T-helper 2 cell treated with Interferon-gamma antibody and Interleukin-4, amounts not matched to agents 5 μg/mL and 100 μg/mL, for 36 hours (primary cell): ENCODE results near the gene USP35.

Experiments
- DNase-seq: peaks from one replicate; pipeline ENCODE4 v3.0.0; 2021; ENCODE audit warnings: low spot score
- H3K27ac Mint-ChIP-seq: one replicate; pipeline ENCODE4 v1.8.0; 2021; ENCODE audit warnings: mild to moderate bottlenecking, mixed read lengths
- H3K27me3 Mint-ChIP-seq: one replicate; pipeline ENCODE4 v1.8.0; 2021; ENCODE audit warnings: low read depth, mixed read lengths
- H3K36me3 Mint-ChIP-seq: one replicate; pipeline ENCODE4 v1.8.0; 2021; ENCODE audit warnings: low read depth, mixed read lengths
- H3K4me1 Mint-ChIP-seq: one replicate; pipeline ENCODE4 v1.8.0; 2021; ENCODE audit warnings: low read depth, mixed read lengths
- H3K4me3 Mint-ChIP-seq: one replicate; pipeline ENCODE4 v1.8.0; 2022; ENCODE audit warnings: mild to moderate bottlenecking, moderate library complexity, mixed read lengths
- H3K9me3 Mint-ChIP-seq: one replicate; pipeline ENCODE4 v1.8.0; 2021; ENCODE audit warnings: mixed read lengths

Gene USP35

GRCh38 chr11:78199015-78199652 is 10.4 kb downstream of the USP35 start:
- no peak overlapping the region for H3K4me3 Mint-ChIP-seq
- DNase-seq, result no peak
- H3K36me3 Mint-ChIP-seq, result peaks cover 33% of the 10 kb centered on the region
- H3K27me3 Mint-ChIP-seq, result no peaks in the 10 kb centered on the region
- no peak overlapping the region for H3K27ac Mint-ChIP-seq
- H3K4me1 Mint-ChIP-seq, result peaks cover 34% of the 10 kb centered on the region
- H3K9me3 Mint-ChIP-seq, result no peaks in the 10 kb centered on the region

DNA sequence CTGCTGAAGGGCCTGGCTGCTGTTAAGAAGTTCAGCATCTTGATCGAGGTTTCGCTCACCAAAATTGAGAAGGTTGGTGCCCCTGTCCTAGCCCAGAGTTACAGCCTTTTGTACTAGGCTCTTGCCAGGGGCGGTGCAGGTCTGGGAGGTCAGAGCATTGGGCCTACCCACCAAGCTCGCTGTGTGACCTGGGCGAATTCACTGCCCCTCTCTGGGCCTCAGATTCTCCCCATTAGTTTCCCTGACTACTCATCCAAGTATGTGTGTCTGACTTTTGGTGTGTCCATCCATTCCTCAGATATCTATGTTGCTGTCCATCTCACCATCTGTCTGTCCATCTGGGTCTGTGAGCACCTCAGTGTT is 10.9 kb downstream of the USP35 start:
- Mint-ChIP-seq H3K27ac (no peak overlapping the region), H3K4me1 (peaks cover 33% of the 10 kb centered on the region), H3K4me3 (no peak overlapping the region), H3K36me3 (peaks cover 34% of the 10 kb centered on the region), H3K27me3 (no peaks in the 10 kb centered on the region), H3K9me3 (no peaks in the 10 kb centered on the region)
- no peak for DNase-seq

DNA sequence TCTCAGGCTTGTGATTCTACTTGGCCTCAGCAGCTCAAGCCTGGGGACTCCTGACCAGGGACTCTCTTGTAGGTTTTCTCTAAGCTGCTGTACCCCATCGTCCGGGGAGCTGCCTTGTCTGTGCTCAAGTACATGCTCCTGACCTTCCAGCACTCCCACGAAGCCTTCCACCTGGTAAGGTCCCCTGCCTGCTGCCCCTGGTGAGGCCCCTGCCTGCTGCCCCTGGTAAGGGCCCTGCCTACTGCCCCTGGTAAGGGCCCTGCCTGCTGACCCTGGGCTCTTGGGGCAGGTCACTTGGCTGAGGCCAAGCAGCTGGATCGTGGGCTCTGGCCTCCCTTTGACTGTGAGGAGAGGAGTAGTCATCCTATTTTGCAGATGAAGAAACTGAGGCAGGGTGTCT is 11.3 kb downstream of the USP35 start:
- Mint-ChIP-seq H3K9me3 (no peaks in the 10 kb centered on the region), H3K4me1 (peaks cover 35% of the 10 kb centered on the region), H3K36me3 (peaks cover 30% of the 10 kb centered on the region), H3K27me3 (no peaks in the 10 kb centered on the region), H3K27ac (no peak overlapping the region), H3K4me3 (no peak overlapping the region)
- DNase-seq, result no peak

DNA sequence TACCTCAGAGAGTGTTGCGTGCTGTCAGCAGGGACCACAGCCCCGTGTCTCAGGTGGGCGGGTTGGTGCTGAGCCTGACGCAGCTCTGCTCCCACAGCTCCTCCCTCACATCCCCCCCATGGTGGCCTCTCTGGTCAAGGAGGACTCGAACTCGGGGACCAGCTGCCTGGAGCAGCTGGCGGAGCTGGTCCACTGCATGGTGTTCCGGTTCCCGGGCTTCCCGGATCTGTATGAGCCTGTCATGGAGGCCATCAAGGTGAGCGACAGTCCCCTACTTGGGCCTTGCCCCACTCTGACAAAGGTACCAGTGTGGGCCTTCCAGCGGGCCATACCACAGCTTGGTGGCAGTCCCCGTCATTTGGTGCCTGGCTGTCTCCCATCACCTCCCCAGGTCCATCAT is 11.8 kb downstream of the USP35 start:
- no peak for DNase-seq
- H3K36me3 Mint-ChIP-seq, result peaks cover 29% of the 10 kb centered on the region
- peaks cover 37% of the 10 kb centered on the region for H3K4me1 Mint-ChIP-seq

GRCh38 chr11:78201096-78201818 is 12.5 kb downstream of the USP35 start:
- Mint-ChIP-seq H3K4me3 (peak overlapping the region; percentile 59), H3K27ac (peak overlapping the region; percentile 66)

More for the DNA sequence above, 11.8 kb downstream of the USP35 start:
- H3K9me3 Mint-ChIP-seq, result no peaks in the 10 kb centered on the region
- H3K4me3 Mint-ChIP-seq, result no peak overlapping the region
- H3K27ac Mint-ChIP-seq, result no peak overlapping the region
- H3K27me3 Mint-ChIP-seq, result no peaks in the 10 kb centered on the region

GRCh38 chr11:78202733-78203167 is 14.0 kb downstream of the USP35 start:
- DNase-seq, result peak; percentile 49
- peaks cover 36% of the 10 kb centered on the region for H3K4me1 Mint-ChIP-seq
- peaks cover 31% of the 10 kb centered on the region for H3K36me3 Mint-ChIP-seq
- no peaks in the 10 kb centered on the region for H3K27me3 Mint-ChIP-seq
- peak overlapping the region; percentile 81 for H3K4me3 Mint-ChIP-seq
- no peaks in the 10 kb centered on the region for H3K9me3 Mint-ChIP-seq
- H3K27ac Mint-ChIP-seq, result peak overlapping the region; percentile 92

More at GRCh38 chr11:78201096-78201818, 12.5 kb downstream of the USP35 start:
- no peaks in the 10 kb centered on the region for H3K9me3 Mint-ChIP-seq
- H3K36me3 Mint-ChIP-seq, result peaks cover 31% of the 10 kb centered on the region
- H3K4me1 Mint-ChIP-seq, result peaks cover 37% of the 10 kb centered on the region
- no peak for DNase-seq
- H3K27me3 Mint-ChIP-seq, result no peaks in the 10 kb centered on the region

DNA sequence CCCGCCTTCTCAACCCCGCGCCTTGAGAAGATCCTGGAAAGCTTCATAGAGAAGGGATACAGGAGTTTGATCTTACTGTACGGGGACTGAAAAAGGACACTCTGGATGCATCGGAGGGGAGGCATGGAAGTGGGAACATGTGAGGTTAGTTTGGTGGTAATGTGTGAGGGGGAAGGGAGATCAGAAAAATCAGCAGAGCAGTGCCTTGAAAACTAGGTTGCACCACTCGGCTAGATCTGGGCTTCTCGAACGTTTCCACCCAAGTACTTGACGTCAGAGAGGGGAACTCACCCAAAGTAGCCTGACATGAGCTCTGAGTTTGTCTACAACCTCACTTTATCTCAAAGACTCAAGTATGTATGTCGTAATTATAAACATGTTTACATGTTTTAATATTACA is 14.5 kb downstream of the USP35 start:
- Mint-ChIP-seq H3K27ac (peak overlapping the region; percentile 92), H3K36me3 (peaks cover 35% of the 10 kb centered on the region), H3K9me3 (no peaks in the 10 kb centered on the region), H3K4me1 (peaks cover 37% of the 10 kb centered on the region), H3K4me3 (peak overlapping the region; percentile 81), H3K27me3 (no peaks in the 10 kb centered on the region)
- DNase-seq, result no peak

- Mint-ChIP-seq H3K36me3 (peaks cover 44% of the 10 kb centered on the region), H3K4me3 (no peak overlapping the region), H3K27ac (no peak overlapping the region), H3K27me3 (no peaks in the 10 kb centered on the region), H3K9me3 (no peaks in the 10 kb centered on the region), H3K4me1 (peaks cover 39% of the 10 kb centered on the region)
- DNase-seq, result no peak
These were observed 16.5 kb downstream of the USP35 start for GRCh38 chr11:78205256-78205655.

- H3K4me1 Mint-ChIP-seq, result peaks cover 39% of the 10 kb centered on the region
- DNase-seq, result no peak
- no peaks in the 10 kb centered on the region for H3K9me3 Mint-ChIP-seq
- H3K36me3 Mint-ChIP-seq, result peaks cover 48% of the 10 kb centered on the region
- no peak overlapping the region for H3K27ac Mint-ChIP-seq
- no peaks in the 10 kb centered on the region for H3K27me3 Mint-ChIP-seq
- no peak overlapping the region for H3K4me3 Mint-ChIP-seq
These were observed 17.0 kb downstream of the USP35 start for GRCh38 chr11:78205691-78206090.

- peak overlapping the region; percentile 21 for H3K27ac Mint-ChIP-seq
These were observed 19.0 kb downstream of the USP35 start for GRCh38 chr11:78207532-78208256.

DNA sequence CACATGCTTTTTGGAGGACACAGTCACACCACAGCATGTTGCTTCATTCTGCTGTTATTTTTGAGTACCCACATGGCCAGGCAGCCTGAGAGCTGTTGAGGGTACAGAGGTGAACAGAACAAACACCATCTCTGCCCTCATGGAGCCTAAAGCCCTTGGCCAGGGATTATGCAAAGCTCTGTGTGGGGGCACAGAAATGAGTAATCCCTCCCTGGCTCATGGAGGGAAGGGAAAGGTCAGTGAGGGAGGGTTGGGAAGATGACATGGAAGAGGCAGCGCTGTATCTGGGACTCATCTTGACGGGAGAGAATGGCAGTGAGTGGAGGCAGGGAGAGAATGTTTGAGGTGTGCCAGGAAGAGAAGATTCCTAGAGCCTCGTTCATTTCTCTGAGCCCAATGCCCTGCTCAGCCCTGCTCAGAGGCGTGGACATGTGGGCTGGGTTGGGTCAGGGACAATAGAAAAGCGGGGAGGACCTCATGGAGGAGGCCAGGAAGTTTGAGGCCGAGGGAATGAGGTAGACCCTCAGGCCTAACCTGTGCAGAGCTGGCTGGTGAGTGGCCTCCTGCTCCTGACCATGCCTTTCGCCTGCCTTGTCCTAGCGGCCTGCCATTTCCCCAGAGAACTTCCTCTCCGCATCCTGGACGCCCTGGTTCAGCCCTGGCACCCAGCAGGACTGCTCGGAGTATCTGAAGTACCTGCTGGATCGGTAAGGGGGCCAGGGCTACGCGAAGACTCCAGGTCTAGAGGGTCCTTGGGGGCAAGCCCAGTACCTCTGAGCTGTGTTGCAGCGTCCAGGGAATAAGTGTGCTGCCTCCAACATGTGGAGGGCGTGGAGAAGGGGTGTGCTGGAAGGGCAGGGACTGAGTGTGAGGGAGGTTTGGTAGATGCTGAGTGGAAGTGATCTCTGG is 19.8 kb downstream of the USP35 start:
- Mint-ChIP-seq H3K36me3 (peaks cover 50% of the 10 kb centered on the region), H3K4me3 (no peak overlapping the region), H3K27me3 (no peaks in the 10 kb centered on the region), H3K4me1 (peaks cover 18% of the 10 kb centered on the region), H3K27ac (peak overlapping the region; percentile 53), H3K9me3 (no peaks in the 10 kb centered on the region)
- DNase-seq, result no peak

More at GRCh38 chr11:78207532-78208256, 19.0 kb downstream of the USP35 start:
- no peaks in the 10 kb centered on the region for H3K9me3 Mint-ChIP-seq
- H3K36me3 Mint-ChIP-seq, result peaks cover 54% of the 10 kb centered on the region
- peaks cover 24% of the 10 kb centered on the region for H3K4me1 Mint-ChIP-seq
- no peak for DNase-seq
- H3K4me3 Mint-ChIP-seq, result no peak overlapping the region
- no peaks in the 10 kb centered on the region for H3K27me3 Mint-ChIP-seq

GRCh38 chr11:78209478-78209877 is 20.8 kb downstream of the USP35 start:
- Mint-ChIP-seq H3K4me3 (no peak overlapping the region), H3K27ac (peak overlapping the region; percentile 15), H3K9me3 (no peaks in the 10 kb centered on the region), H3K4me1 (peaks cover 16% of the 10 kb centered on the region), H3K36me3 (peaks cover 51% of the 10 kb centered on the region), H3K27me3 (no peaks in the 10 kb centered on the region)
- DNase-seq, result no peak

- Mint-ChIP-seq H3K9me3 (no peaks in the 10 kb centered on the region), H3K4me3 (no peak overlapping the region), H3K36me3 (peaks cover 54% of the 10 kb centered on the region), H3K27me3 (no peaks in the 10 kb centered on the region), H3K4me1 (peaks cover 10% of the 10 kb centered on the region), H3K27ac (peak overlapping the region; percentile 55)
- DNase-seq, result no peak
These were observed 21.4 kb downstream of the USP35 start for GRCh38 chr11:78210000-78210608.
